Transverse colon (tissue), 4 donors: ENCODE measurements around the gene SREBF1. TPM values are rescaled to one million over a fixed set of nuclear protein-coding genes. Genes with fewer than 3 reads are reported as not detected.

ENCODE experiments used
- DNase-seq: peaks from one replicate; pipeline ENCODE4 v3.0.0-alpha.2; 2019
- H3K27ac ChIP-seq, 4 donors: fragments of 200-600 bp; sonication (generic); 2 replicates each; pipeline ENCODE4 v1.5.1; 2016 to 2018; ENCODE audit warnings: inconsistent platforms in 4 of 4
- H3K27me3 ChIP-seq: fragments of 200-600 bp; sonication (generic); 2 replicates; pipeline ENCODE4 v1.5.1; 2017; ENCODE audit warnings: inconsistent platforms
- H3K36me3 ChIP-seq, 4 donors: fragments of 200-600 bp; sonication (generic); 2 replicates each; pipeline ENCODE4 v1.5.1; 2017 to 2019; ENCODE audit warnings: inconsistent platforms in 4 of 4
- H3K4me1 ChIP-seq, 4 donors: fragments of 200-600 bp; sonication (generic); 2 replicates each; pipeline ENCODE4 v1.5.1; 2017 to 2020; ENCODE audit warnings: inconsistent platforms in 4 of 4
- H3K4me3 ChIP-seq, 4 donors: fragments of 200-600 bp; sonication (generic); 1 replicate in 1 of 4; 2 replicates in 3 of 4; pipeline versions ENCODE4 v1.5.1 to v1.6.1; 2017 to 2019; ENCODE audit warnings: inconsistent platforms in 4 of 4
- H3K9me3 ChIP-seq, 2 donors: fragments of 200-600 bp; sonication (generic); 2 replicates each; pipeline ENCODE4 v1.5.1; 2017 to 2019; ENCODE audit warnings: inconsistent platforms in 2 of 2
- EP300 ChIP-seq: sonication (generic); formaldehyde crosslinking; IDR thresholded peaks from one replicate; pipeline ENCODE4 v1.6.1; 2017; ENCODE audit warnings: antibody characterized with exemption, low read depth
- POLR2A ChIP-seq: fragments of 450-650 bp; IDR thresholded peaks from one replicate; pipeline ENCODE4 v1.6.1; 2016; ENCODE audit warnings: antibody characterized with exemption, mild to moderate bottlenecking, moderate library complexity
- POLR2AphosphoS5 ChIP-seq, 3 donors: sonication (generic); formaldehyde crosslinking; IDR thresholded peaks; one replicate each; pipeline ENCODE4 v1.6.1; 2016; ENCODE audit warnings: antibody characterized with exemption in 3 of 3
- WGBS, 2 donors: methylation state at CpG; one replicate each; pipeline ENCODE4 v1.1.5; 2018; ENCODE audit warnings: low coverage in 1 of 2; 5-methylcytosine and 5-hydroxymethylcytosine counted together
- in situ Hi-C, 4 donors: fragments of 200-750 bp; cut with MboI; loops; one replicate each; pipeline versions ENCODE4 v1.15.0 to v1.15.1; 2017; ENCODE audit warnings: low sequenced_read_pairs in 3 of 4, low pct_ligation_motif_present in 1 of 4, low pct_unique_long_range_greater_than_20kb in 1 of 4
- intact Hi-C: fragments of 100-400 bp; cut with DNase I; formaldehyde crosslinking; loops from one replicate; pipeline ENCODE4 v1.15.1; 2023; ENCODE audit warnings: low total_unique reads
- total RNA-seq, 4 donors: library from RNA; depleted of rRNA; stranded (reverse); fragments of >200 nt; gene quantifications; one replicate each; pipeline ENCODE4 v1.1.0, GENCODE V29; 2016
- TF ChIP-seq, protein P1 (sequence below), 5 experiments: fragments of 200-600 bp in 3 of 5; fragments of 450-650 bp in 2 of 5; sonication (generic) in 3 of 5; IDR thresholded peaks; 1 replicate in 2 of 5; 2 replicates in 3 of 5; pipeline ENCODE4 v1.5.1; 2016 to 2017; ENCODE audit warnings: antibody characterized with exemption in 5 of 5, inconsistent platforms in 3 of 5, mild to moderate bottlenecking in 2 of 5, moderate library complexity in 1 of 5

SREBF1 gene
- total RNA-seq, 4 donors from 2014 or later: 45.7 to 206 (median 148) TPM

DNA sequence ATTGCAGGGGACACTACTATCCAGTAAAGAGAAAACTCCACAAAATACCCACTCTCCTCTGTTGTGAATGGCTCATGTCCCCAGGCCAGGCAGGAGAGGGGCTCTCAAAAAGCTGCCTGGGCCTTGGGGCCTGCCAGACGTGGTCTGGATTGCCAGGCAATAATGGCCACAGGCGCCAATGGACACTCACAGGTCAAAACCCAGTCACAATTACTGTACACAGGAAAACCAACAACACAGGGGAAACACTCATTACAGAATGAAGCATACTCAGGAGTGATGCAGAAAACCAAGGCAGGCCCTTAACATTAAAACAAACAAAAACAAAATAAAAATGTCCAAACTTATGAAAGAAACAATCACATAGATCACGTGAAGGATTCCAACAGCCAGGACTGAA lies 35.1 kb upstream of the SREBF1 start:
- no peaks in the 10 kb centered on the region for H3K9me3 ChIP-seq
- no peak for DNase-seq
- WGBS, 2 donors: 70 to 87% methylated on average over 1 to 3 of the region's 3 CpGs
- H3K36me3 ChIP-seq: no peaks in the 10 kb centered on the region
- H3K27ac ChIP-seq: no peak overlapping the region
- intact Hi-C loops: no loop called here
- no peak overlapping the region for H3K4me3 ChIP-seq
- TF ChIP-seq EP300 (no peak), POLR2AphosphoS5 (IDR thresholded peaks at IDR 0.05) (no peak), POLR2A (no peak)
- TF ChIP-seq, protein P1, sequence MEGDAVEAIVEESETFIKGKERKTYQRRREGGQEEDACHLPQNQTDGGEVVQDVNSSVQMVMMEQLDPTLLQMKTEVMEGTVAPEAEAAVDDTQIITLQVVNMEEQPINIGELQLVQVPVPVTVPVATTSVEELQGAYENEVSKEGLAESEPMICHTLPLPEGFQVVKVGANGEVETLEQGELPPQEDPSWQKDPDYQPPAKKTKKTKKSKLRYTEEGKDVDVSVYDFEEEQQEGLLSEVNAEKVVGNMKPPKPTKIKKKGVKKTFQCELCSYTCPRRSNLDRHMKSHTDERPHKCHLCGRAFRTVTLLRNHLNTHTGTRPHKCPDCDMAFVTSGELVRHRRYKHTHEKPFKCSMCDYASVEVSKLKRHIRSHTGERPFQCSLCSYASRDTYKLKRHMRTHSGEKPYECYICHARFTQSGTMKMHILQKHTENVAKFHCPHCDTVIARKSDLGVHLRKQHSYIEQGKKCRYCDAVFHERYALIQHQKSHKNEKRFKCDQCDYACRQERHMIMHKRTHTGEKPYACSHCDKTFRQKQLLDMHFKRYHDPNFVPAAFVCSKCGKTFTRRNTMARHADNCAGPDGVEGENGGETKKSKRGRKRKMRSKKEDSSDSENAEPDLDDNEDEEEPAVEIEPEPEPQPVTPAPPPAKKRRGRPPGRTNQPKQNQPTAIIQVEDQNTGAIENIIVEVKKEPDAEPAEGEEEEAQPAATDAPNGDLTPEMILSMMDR (IDR thresholded peaks at IDR 0.05): no peak
- H3K27me3 ChIP-seq: no peaks in the 10 kb centered on the region
- in situ Hi-C loops: loop anchor here in 1 of 4 donors (10.0 to 25.0 kb wide), 2 partner anchors 153 to 185 kb away; partner anchors contain the start of gene RAI1
- H3K4me1 ChIP-seq: peaks cover 7 to 21% (median 9%) of the 10 kb centered on the region in 4 donors

DNA sequence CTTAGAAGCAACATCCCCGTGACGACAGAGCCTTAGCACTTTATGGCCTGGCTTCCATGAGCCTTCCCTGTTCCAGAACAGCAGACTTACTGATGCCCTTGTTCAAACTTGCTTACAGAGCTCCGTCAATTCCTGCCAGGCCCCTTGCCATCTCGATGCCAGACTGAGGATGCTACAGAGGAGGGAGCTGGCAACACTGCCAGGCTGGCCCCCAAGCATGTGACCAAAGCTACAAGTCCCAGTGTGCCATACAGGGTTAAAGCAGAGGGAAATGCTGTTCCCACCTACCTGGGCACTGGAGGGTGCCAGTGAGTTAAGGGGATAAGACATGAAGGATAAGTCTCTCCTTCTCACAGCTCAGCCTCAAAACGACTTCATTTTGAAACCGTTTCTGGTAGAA lies 33.5 kb upstream of the SREBF1 start:
- no peak for TF ChIP-seq POLR2A
- TF ChIP-seq, protein P1 (IDR thresholded peaks at IDR 0.05): no peak
- no peak for TF ChIP-seq EP300
- TF ChIP-seq POLR2AphosphoS5 (IDR thresholded peaks at IDR 0.05): no peak
- Histone ChIP-seq H3K9me3 (no peaks in the 10 kb centered on the region), H3K36me3 (no peaks in the 10 kb centered on the region), H3K27ac (no peak overlapping the region), H3K4me1 (peaks cover 0 to 9% (median 2%) of the 10 kb centered on the region in 4 donors), H3K4me3 (no peak overlapping the region), H3K27me3 (no peaks in the 10 kb centered on the region)
- intact Hi-C loops: no loop called here
- no peak for DNase-seq
- in situ Hi-C loops: loop anchor here in 1 of 4 donors (10.0 to 25.0 kb wide), 2 partner anchors 155 to 183 kb away; partner anchors contain the start of gene RAI1
- WGBS, 2 donors: 80 to 91% methylated on average over 1 to 6 of the region's 6 CpGs

DNA sequence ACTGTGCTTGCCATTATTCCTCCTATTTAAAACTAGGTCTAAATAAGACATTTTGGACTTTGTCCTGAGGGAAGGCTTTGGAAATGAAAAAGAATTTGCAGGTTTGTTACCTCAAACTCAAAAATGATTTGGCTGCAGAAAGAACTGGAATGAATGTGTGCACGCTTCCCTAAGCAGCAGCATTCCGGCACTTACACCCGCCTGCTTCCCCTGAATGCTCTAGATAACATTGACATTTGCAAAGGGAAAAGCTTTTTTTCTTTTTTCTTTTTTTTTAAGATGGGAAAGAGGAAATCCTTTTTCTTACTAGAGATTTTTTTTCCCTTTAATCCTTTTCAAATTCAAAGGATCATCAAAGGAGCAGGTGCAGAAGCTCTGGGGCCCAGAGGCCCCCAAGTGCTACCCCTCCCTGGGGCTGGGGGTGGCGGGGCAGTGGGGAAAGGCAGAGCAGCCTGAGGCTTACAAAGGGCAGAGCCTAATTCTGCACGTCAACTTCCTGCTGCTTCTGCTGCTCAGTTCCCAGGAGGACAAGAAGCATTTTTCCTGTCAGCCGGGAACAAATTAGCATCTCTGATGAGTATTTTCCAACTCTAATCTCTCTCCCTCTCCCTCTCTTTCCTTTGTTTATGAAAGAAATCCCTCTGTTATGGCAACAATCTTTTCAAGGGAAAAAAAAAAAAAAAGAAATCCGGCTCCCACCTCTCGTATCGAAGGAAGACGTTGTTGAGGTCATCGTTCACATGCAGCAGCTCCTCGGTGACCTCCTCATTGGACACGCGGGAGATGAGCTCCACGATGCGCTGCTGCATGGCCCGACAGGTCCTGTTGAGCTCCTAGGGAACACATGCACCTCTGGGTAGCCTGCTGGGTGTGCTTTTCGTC lies 32.1 kb upstream of the SREBF1 start:
- no peaks in the 10 kb centered on the region for H3K36me3 ChIP-seq
- H3K4me1 ChIP-seq: peaks cover 0 to 9% (median 2%) of the 10 kb centered on the region in 4 donors
- H3K27ac ChIP-seq: peak overlapping the region; percentile 2 to 41 (median 34)
- intact Hi-C loops (loop anchor here (5.0 kb wide), 1 partner anchor 168 kb away; the partner anchor contains the start of genes ATPAF2 and GID4), in situ Hi-C loops (loop anchor here in 2 of 4 donors (10.0 to 25.0 kb wide), 2 partner anchors 64 to 182 kb away; partner anchors contain the start of gene RAI1 (in 1 of the 2))
- no peak overlapping the region for H3K4me3 ChIP-seq
- 69 to 71% methylated on average over 14 to 18 of the region's 18 CpGs for WGBS, 2 donors
- TF ChIP-seq, protein P1 (IDR thresholded peaks at IDR 0.05): no peak
- peak in 1 of 3 donors; percentile 5 for TF ChIP-seq POLR2AphosphoS5 (IDR thresholded peaks at IDR 0.05)
- no peak for TF ChIP-seq EP300
- TF ChIP-seq POLR2A: no peak
- no peak for DNase-seq
- no peaks in the 10 kb centered on the region for H3K27me3 ChIP-seq
- H3K9me3 ChIP-seq: no peaks in the 10 kb centered on the region

DNA sequence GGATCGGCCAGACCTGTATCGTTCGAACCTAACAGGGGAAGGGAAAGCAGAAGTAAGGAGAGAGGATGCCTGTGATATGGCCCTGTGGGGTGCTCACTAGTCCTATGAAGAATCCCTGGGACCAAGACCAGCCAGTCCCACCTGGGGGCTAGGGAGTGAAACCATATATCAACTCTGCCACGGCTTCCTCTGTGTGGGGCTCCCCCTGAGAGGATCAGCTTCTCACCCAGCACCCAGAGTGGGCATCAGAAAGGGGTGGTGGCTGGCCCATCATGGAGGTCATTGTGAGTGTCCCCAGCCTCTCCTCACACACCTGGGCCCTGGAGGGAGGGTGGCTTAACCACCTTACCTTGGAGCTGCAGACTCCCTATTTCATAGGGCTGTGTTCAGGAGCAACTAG lies 30.1 kb upstream of the SREBF1 start:
- H3K27me3 ChIP-seq: no peaks in the 10 kb centered on the region
- TF ChIP-seq POLR2AphosphoS5 (IDR thresholded peaks at IDR 0.05) (no peak), POLR2A (no peak)
- in situ Hi-C loops: loop anchor here in 2 of 4 donors (10.0 to 25.0 kb wide), 2 partner anchors 62 to 180 kb away; partner anchors contain the start of gene RAI1 (in 1 of the 2)
- H3K4me1 ChIP-seq: peaks cover 0 to 9% (median 2%) of the 10 kb centered on the region in 4 donors
- no peak overlapping the region for H3K4me3 ChIP-seq
- no peaks in the 10 kb centered on the region for H3K36me3 ChIP-seq
- intact Hi-C loops: loop anchor here (5.0 kb wide), 1 partner anchor 170 kb away; the partner anchor contains the start of genes ATPAF2 and GID4
- H3K27ac ChIP-seq: no peak overlapping the region
- DNase-seq: no peak
- 90 to 95% methylated on average over 2 to 4 of the region's 4 CpGs for WGBS, 2 donors
- no peaks in the 10 kb centered on the region for H3K9me3 ChIP-seq
